Panc1 (cell line): ENCODE measurements around the gene COA8.

ENCODE experiments used
- POLR2AphosphoS5 ChIP-seq: IDR thresholded peaks from 2 replicates; pipeline ENCODE4 v1.6.1; 2012; ENCODE audit warnings: mild to moderate bottlenecking, low read depth, low read length, moderate library complexity
- TF ChIP-seq, protein P1 (sequence below): fragments of 450-650 bp; IDR thresholded peaks from 2 replicates; pipeline ENCODE4 v1.5.1; 2017; ENCODE audit warnings: mild to moderate bottlenecking
- TF ChIP-seq, protein P2 (sequence below), 2 experiments: IDR thresholded peaks; 2 replicates each; pipeline ENCODE4 v1.6.1; 2011 to 2012; ENCODE audit warnings: low read depth in 2 of 2, control low read depth in 1 of 2, low read length in 1 of 2, mild to moderate bottlenecking in 1 of 2, moderate library complexity in 1 of 2; ENCODE audit not compliant: insufficient read depth in 1 of 2

DNA sequence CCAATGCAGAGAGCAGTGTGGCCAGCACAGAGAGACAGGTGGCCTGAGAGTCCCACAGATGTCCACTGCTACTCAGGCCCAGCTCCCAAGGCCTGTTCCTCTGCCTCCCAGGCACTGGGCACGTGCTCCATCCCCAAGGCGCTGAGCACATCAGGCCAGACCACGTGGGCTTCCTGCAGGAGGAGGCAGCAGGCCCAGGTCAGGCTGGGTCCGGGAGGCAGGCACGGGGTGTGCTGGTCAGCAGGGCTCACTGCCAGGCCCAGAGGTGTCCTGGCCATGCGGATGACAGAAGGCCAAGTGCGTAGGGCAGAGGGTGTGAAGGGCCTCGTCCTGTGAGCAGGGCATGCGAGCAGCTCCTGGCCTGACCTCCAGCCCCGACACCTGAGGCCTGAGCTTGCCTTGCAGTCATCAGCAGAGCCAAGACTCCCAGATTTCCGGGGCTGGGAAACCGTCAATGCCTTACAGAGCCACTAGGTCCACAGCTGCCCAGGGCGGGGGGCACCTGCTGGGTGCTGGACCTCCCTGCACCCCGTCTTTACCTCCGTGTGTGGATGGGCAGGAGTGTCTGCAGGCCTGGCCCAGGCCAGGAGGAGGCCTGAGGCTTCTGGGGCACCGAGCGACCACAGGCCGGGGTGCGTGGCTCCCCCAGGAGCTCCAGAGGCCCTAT, 18.9 kb upstream of the COA8 start:
- TF ChIP-seq, protein P1, sequence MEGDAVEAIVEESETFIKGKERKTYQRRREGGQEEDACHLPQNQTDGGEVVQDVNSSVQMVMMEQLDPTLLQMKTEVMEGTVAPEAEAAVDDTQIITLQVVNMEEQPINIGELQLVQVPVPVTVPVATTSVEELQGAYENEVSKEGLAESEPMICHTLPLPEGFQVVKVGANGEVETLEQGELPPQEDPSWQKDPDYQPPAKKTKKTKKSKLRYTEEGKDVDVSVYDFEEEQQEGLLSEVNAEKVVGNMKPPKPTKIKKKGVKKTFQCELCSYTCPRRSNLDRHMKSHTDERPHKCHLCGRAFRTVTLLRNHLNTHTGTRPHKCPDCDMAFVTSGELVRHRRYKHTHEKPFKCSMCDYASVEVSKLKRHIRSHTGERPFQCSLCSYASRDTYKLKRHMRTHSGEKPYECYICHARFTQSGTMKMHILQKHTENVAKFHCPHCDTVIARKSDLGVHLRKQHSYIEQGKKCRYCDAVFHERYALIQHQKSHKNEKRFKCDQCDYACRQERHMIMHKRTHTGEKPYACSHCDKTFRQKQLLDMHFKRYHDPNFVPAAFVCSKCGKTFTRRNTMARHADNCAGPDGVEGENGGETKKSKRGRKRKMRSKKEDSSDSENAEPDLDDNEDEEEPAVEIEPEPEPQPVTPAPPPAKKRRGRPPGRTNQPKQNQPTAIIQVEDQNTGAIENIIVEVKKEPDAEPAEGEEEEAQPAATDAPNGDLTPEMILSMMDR, result no peak
- TF ChIP-seq POLR2AphosphoS5, result no peak
- TF ChIP-seq, protein P2, sequence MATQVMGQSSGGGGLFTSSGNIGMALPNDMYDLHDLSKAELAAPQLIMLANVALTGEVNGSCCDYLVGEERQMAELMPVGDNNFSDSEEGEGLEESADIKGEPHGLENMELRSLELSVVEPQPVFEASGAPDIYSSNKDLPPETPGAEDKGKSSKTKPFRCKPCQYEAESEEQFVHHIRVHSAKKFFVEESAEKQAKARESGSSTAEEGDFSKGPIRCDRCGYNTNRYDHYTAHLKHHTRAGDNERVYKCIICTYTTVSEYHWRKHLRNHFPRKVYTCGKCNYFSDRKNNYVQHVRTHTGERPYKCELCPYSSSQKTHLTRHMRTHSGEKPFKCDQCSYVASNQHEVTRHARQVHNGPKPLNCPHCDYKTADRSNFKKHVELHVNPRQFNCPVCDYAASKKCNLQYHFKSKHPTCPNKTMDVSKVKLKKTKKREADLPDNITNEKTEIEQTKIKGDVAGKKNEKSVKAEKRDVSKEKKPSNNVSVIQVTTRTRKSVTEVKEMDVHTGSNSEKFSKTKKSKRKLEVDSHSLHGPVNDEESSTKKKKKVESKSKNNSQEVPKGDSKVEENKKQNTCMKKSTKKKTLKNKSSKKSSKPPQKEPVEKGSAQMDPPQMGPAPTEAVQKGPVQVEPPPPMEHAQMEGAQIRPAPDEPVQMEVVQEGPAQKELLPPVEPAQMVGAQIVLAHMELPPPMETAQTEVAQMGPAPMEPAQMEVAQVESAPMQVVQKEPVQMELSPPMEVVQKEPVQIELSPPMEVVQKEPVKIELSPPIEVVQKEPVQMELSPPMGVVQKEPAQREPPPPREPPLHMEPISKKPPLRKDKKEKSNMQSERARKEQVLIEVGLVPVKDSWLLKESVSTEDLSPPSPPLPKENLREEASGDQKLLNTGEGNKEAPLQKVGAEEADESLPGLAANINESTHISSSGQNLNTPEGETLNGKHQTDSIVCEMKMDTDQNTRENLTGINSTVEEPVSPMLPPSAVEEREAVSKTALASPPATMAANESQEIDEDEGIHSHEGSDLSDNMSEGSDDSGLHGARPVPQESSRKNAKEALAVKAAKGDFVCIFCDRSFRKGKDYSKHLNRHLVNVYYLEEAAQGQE (IDR thresholded peaks at IDR 0.05; ENCODE audit: insufficient read depth in 1 of 2, low read depth in 2 of 2, low read length in 1 of 2), result no peak
